ENCODE measurements around the gene KLF1. TPM values are rescaled to one million over a fixed set of nuclear protein-coding genes. Genes with fewer than 3 reads are reported as not detected.

KLF1 gene
- polyA plus RNA-seq, 3 donors: 0.24 to 0.45 (median 0.28) TPM

GRCh38 chr19:12834566-12834943 is 52.4 kb downstream of the KLF1 start, which contains the start of gene RTBDN:
Gene RTBDN (minus strand): TSS chr19:12834579. CDS start chr19:12829979, 4,600 bp downstream.
- peak within 1 kb of the TSS in 1 of 3 experiments; percentile 49 for H3K4me3 ChIP-seq (replicated peaks in 1 of 3; ENCODE audit: low read depth in 2 of 3, low read length in 3 of 3)
- H3K79me2 ChIP-seq (ENCODE audit: insufficient read depth, low read length): no peaks in the 10 kb centered on the region
- no peak within 1 kb of the TSS for H2AFZ ChIP-seq (ENCODE audit: insufficient read depth, low read depth, low read length, poor library complexity, severe bottlenecking)
- H3K27ac Mint-ChIP-seq: no peak within 1 kb of the TSS
- H3K9me3 Mint-ChIP-seq: peaks cover 1 to 40% (median 28%) of the 10 kb centered on the region in 7 donors
- H3K27me3 Mint-ChIP-seq (ENCODE audit: low read depth in 3 of 3): peaks cover 84 to 92% (median 85%) of the 10 kb centered on the region in 3 donors
- 14% methylated on average over 15 of the region's 20 CpGs for WGBS (ENCODE audit: insufficient coverage)
- H4K20me1 ChIP-seq (ENCODE audit: insufficient read depth, low read length): no peaks in the 10 kb centered on the region
- TF ChIP-seq CTCF (IDR thresholded peaks at IDR 0.05): no peak
- no peak within 1 kb of the TSS for H3K27ac ChIP-seq (ENCODE audit: low read depth in 1 of 2, low read length in 2 of 2)
- peaks cover 10 to 30% of the 10 kb centered on the region in 2 donors for H3K4me1 ChIP-seq (ENCODE audit: control insufficient read depth in 1 of 2, insufficient read depth in 2 of 2, low read length in 2 of 2)
- intact Hi-C loops (cut with micrococcal nuclease): no loop called here
- H3K9ac ChIP-seq (ENCODE audit: insufficient read depth, low read length, poor library complexity, severe bottlenecking): no peak within 1 kb of the TSS
- H3K4me1 Mint-ChIP-seq: peaks cover 23% of the 10 kb centered on the region
- H3K4me3 Mint-ChIP-seq: peak within 1 kb of the TSS in 1 of 2 donors; percentile 82
- H3K36me3 ChIP-seq (replicated peaks in 1 of 2; ENCODE audit: control insufficient read depth in 1 of 2, insufficient read depth in 2 of 2, low read length in 2 of 2): no peaks in the 10 kb centered on the region
- H3K4me2 ChIP-seq (replicated peaks; ENCODE audit: extremely low read depth, low read length, poor library complexity, severe bottlenecking): peak within 1 kb of the TSS; percentile 63
- H3K36me3 Mint-ChIP-seq: peaks cover 8 to 15% of the 10 kb centered on the region in 2 donors
- H3K9me3 ChIP-seq (replicated peaks in 1 of 2; ENCODE audit: control insufficient read depth in 1 of 2, insufficient read depth in 1 of 2, low read length in 2 of 2): peaks cover 8 to 53% of the 10 kb centered on the region in 2 donors
- no peak for DNase-seq
- peaks cover 62 to 93% of the 10 kb centered on the region in 2 donors for H3K27me3 ChIP-seq (ENCODE audit: control insufficient read depth in 2 of 2, insufficient read depth in 2 of 2, low read length in 2 of 2)

Small RNAs within 50 kb of the gene (small RNA-seq; reads per million reads assigned to genes)
- gene MIR5695 (ENCODE audit: insufficient read length, low read depth): not detected
- gene MIR6794 (ENCODE audit: insufficient read length, low read depth): not detected

Other genes starting within 250 kb of the KLF1 start
- gene MAN2B1, start 220.5 kb downstream of the KLF1 start, polyA plus RNA-seq: 100 to 1,000 TPM; 218 to 305 (median 295) TPM
- gene WDR83, start 220.4 kb downstream of the KLF1 start, polyA plus RNA-seq: 1 to 10 TPM; 7.9 to 9.9 (median 8.5) TPM
- gene DHPS, start 205.3 kb downstream of the KLF1 start, polyA plus RNA-seq: 100 to 1,000 TPM in 1 of 3 donors, 10 to 100 TPM in 2; 51.0 to 130 (median 53.4) TPM
- not detected for gene GNG14, start 199.2 kb downstream of the KLF1 start, polyA plus RNA-seq
- 1 to 10 TPM; 4.4 to 7.2 (median 5.1) TPM for gene FBXW9, start 190.6 kb downstream of the KLF1 start, polyA plus RNA-seq
- 10 to 100 TPM in 1 of 3 donors, under 1 TPM in 2; 0.28 to 45.2 (median 0.52) TPM for gene TNPO2, start 163.3 kb downstream of the KLF1 start, polyA plus RNA-seq
- gene TRIR, start 152.5 kb downstream of the KLF1 start, polyA plus RNA-seq: 100 to 1,000 TPM; 152 to 187 (median 175) TPM
- 100 to 1,000 TPM in 2 of 3 donors, 10 to 100 TPM in 1; 97.5 to 122 (median 108) TPM for gene GET3, start 149.7 kb downstream of the KLF1 start, polyA plus RNA-seq
- not detected for gene BEST2, start 135.4 kb downstream of the KLF1 start, polyA plus RNA-seq
- gene HOOK2, start 111.6 kb downstream of the KLF1 start, polyA plus RNA-seq: 10 to 100 TPM in 1 of 3 donors, 1 to 10 TPM in 1, under 1 TPM in 1; 0.55 to 28.6 (median 1.1) TPM
- gene JUNB, start 95.7 kb downstream of the KLF1 start, polyA plus RNA-seq: 1,000 to 10,000 TPM; 1,279 to 3,167 (median 1,468) TPM
- gene PRDX2, start 85.4 kb downstream of the KLF1 start, polyA plus RNA-seq: 10 to 100 TPM; 40.0 to 71.5 (median 46.7) TPM
- gene THSD8, start 85.1 kb downstream of the KLF1 start, polyA plus RNA-seq: 1 to 10 TPM in 1 of 3 donors, not detected in 2; 4.0 TPM
- gene RNASEH2A, start 80.6 kb downstream of the KLF1 start, polyA plus RNA-seq: 10 to 100 TPM in 2 of 3 donors, 1 to 10 TPM in 1; 8.7 to 21.5 (median 15.2) TPM
- gene RTBDN, start 52.6 kb downstream of the KLF1 start, polyA plus RNA-seq: not detected
- gene MAST1, start 48.7 kb downstream of the KLF1 start, polyA plus RNA-seq: 1 to 10 TPM in 2 of 3 donors, under 1 TPM in 1; 0.28 to 3.6 (median 1.1) TPM
- gene DNASE2, start 5.8 kb downstream of the KLF1 start, polyA plus RNA-seq: 10 to 100 TPM; 38.8 to 91.6 (median 44.8) TPM
- gene GCDH, start 4.0 kb upstream of the KLF1 start, polyA plus RNA-seq: 10 to 100 TPM in 1 of 3 donors, 1 to 10 TPM in 2; 7.3 to 30.5 (median 9.6) TPM
- gene SYCE2, start 32.1 kb upstream of the KLF1 start, polyA plus RNA-seq: under 1 TPM in 1 of 3 donors, not detected in 2; 0.35 TPM
- 10 to 100 TPM; 29.0 to 49.2 (median 47.9) TPM for gene FARSA, start 46.5 kb upstream of the KLF1 start, polyA plus RNA-seq
- 100 to 1,000 TPM; 109 to 441 (median 133) TPM for gene CALR, start 51.4 kb upstream of the KLF1 start, polyA plus RNA-seq
- gene RAD23A, start 58.7 kb upstream of the KLF1 start, polyA plus RNA-seq: 10 to 100 TPM; 45.5 to 88.0 (median 55.3) TPM
- gene GADD45GIP1, start 70.0 kb upstream of the KLF1 start, polyA plus RNA-seq: 10 to 100 TPM in 2 of 3 donors, 1 to 10 TPM in 1; 8.3 to 42.4 (median 31.6) TPM
- gene DAND5, start 82.4 kb upstream of the KLF1 start, polyA plus RNA-seq: not detected
- 1 to 10 TPM in 1 of 3 donors, under 1 TPM in 2; 0.25 to 3.7 (median 0.90) TPM for gene NFIX, start 108.3 kb upstream of the KLF1 start, polyA plus RNA-seq
- 10 to 100 TPM; 35.7 to 51.1 (median 37.1) TPM for gene LYL1, start 215.7 kb upstream of the KLF1 start, polyA plus RNA-seq
- 10 to 100 TPM; 14.5 to 94.7 (median 14.5) TPM for gene TRMT1, start 229.5 kb upstream of the KLF1 start, polyA plus RNA-seq
- gene NACC1, start 231.1 kb upstream of the KLF1 start, polyA plus RNA-seq: 10 to 100 TPM in 1 of 3 donors, 1 to 10 TPM in 2; 1.1 to 20.1 (median 2.2) TPM